Gastrocnemius medialis (tissue), 4 donors: ENCODE results near the gene OR2AG1.

Source experiments
- POLR2A ChIP-seq, 2 donors: fragments of 450-650 bp; IDR thresholded peaks; one replicate each; pipeline ENCODE4 v1.6.1; 2017; ENCODE audit warnings: antibody characterized with exemption in 2 of 2, mild to moderate bottlenecking in 2 of 2, moderate library complexity in 2 of 2
- TF ChIP-seq, protein P1 (sequence below), 5 experiments: fragments of 450-650 bp in 3 of 5; fragments of 200-600 bp in 2 of 5; sonication (generic) in 2 of 5; IDR thresholded peaks in 4 of 5; conservative IDR thresholded peaks in 1 of 5; 1 replicate in 4 of 5; 2 replicates in 1 of 5; pipeline ENCODE4 v1.5.1; 2016 to 2019; ENCODE audit warnings: antibody characterized with exemption in 5 of 5, mild to moderate bottlenecking in 3 of 5, moderate library complexity in 3 of 5

DNA sequence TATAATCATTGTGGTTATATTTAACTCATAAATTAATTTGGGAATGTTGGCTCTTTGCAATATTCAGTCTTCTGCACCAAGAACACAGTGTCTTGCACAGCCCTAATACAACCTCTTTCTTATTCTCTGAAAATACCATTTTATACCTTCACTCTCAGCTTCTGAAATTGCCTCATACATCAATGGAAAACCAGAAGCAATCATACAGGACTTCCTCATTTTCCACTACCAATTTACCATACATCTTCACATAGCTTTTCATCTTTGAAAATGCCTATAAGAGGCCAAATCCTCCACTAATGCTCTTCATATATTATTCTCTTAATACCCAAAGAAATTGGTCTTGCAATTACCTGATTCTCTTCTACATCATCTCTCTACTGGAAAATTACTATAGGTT, 4.3 kb upstream of the OR2AG1 start:
- TF ChIP-seq, protein P1, sequence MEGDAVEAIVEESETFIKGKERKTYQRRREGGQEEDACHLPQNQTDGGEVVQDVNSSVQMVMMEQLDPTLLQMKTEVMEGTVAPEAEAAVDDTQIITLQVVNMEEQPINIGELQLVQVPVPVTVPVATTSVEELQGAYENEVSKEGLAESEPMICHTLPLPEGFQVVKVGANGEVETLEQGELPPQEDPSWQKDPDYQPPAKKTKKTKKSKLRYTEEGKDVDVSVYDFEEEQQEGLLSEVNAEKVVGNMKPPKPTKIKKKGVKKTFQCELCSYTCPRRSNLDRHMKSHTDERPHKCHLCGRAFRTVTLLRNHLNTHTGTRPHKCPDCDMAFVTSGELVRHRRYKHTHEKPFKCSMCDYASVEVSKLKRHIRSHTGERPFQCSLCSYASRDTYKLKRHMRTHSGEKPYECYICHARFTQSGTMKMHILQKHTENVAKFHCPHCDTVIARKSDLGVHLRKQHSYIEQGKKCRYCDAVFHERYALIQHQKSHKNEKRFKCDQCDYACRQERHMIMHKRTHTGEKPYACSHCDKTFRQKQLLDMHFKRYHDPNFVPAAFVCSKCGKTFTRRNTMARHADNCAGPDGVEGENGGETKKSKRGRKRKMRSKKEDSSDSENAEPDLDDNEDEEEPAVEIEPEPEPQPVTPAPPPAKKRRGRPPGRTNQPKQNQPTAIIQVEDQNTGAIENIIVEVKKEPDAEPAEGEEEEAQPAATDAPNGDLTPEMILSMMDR (IDR thresholded peaks at IDR 0.05 in 4 of 5, conservative IDR thresholded peaks at IDR 0.05 in 1 of 5), result no peak
- TF ChIP-seq POLR2A (IDR thresholded peaks at IDR 0.05), result no peak
